Measurements from ENCODE around the gene SMG9.

The SMG9 gene

DNA sequence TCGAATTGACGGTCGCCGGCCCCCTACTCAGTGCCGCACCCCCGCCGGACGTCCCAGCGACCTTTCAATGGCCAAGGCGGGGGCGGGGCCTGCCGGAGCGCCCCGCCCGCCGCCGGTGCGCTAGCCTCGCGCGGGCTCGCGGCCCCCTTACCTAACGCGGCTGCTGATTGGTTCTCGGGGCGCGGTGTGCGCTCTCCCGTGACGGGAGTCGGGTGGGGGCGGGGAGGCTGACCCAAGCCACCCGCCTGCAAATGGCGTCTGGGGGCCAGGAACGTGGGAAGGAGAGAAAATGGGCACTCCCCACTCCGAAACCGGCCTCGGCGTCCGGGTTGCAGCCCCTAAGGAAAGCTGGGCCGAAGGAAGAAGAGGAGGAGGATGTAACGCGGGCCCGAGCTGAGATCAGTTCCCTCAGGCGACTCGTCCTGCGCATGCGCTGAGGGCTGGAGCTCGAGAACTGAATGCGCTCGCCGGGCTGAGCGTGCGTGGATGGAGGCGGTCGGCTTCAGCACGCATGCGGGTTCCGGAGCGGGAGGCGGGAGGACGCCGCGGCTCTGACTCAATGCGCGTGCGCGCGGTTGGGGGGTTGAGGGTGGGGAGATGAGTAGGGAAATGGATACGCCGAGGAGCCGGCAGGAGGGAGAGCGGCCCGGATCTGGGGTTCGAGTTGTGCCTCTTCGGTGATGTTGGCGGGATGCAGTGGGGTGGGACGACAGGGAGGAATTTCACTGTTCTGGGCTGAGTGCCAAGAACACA, at the start of gene SMG9 (continued):
- TF ChIP-seq TRIM28 (IDR thresholded peaks at IDR 0.05; ENCODE audit: borderline replicate concordance, low read length) = no peak; the same call in 1 of the 2 replicates
- peak; percentile 95; the same call in 1 of the 2 replicates for TF ChIP-seq BCL11B (tag by site-specific recombination; IDR thresholded peaks at IDR 0.05; ENCODE audit: low read depth)
- peak; percentile 77 for TF ChIP-seq GLIS1 (tag by site-specific recombination; IDR thresholded peaks at IDR 0.05)
- peak; percentile 90 for TF ChIP-seq ZIC2 (tag by site-specific recombination; IDR thresholded peaks at IDR 0.05)
- peak; percentile 75; the same call in 1 of the 2 replicates for TF ChIP-seq ZNF184 (tag by site-specific recombination; IDR thresholded peaks at IDR 0.05)
- peak; percentile 93; the same call in 1 of the 2 replicates for TF ChIP-seq ZBTB48 (tag by site-specific recombination; IDR thresholded peaks at IDR 0.05)
- no peak for TF ChIP-seq ZFP41 (tag by site-specific recombination; IDR thresholded peaks at IDR 0.05; ENCODE audit: borderline replicate concordance)
- TF ChIP-seq, protein P1, sequence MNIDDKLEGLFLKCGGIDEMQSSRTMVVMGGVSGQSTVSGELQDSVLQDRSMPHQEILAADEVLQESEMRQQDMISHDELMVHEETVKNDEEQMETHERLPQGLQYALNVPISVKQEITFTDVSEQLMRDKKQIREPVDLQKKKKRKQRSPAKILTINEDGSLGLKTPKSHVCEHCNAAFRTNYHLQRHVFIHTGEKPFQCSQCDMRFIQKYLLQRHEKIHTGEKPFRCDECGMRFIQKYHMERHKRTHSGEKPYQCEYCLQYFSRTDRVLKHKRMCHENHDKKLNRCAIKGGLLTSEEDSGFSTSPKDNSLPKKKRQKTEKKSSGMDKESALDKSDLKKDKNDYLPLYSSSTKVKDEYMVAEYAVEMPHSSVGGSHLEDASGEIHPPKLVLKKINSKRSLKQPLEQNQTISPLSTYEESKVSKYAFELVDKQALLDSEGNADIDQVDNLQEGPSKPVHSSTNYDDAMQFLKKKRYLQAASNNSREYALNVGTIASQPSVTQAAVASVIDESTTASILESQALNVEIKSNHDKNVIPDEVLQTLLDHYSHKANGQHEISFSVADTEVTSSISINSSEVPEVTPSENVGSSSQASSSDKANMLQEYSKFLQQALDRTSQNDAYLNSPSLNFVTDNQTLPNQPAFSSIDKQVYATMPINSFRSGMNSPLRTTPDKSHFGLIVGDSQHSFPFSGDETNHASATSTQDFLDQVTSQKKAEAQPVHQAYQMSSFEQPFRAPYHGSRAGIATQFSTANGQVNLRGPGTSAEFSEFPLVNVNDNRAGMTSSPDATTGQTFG (tag by site-specific recombination; IDR thresholded peaks at IDR 0.05; ENCODE audit: borderline replicate concordance) = no peak
- TF ChIP-seq ZNF677 (tag by site-specific recombination; IDR thresholded peaks at IDR 0.05) = peak; percentile 34; the same call in 1 of the 2 replicates
- TF ChIP-seq KLF1 (tag by site-specific recombination; IDR thresholded peaks at IDR 0.05) = peak; percentile 84
- TF ChIP-seq MZF1 (tag by site-specific recombination; IDR thresholded peaks at IDR 0.05; ENCODE audit: borderline replicate concordance) = peak; percentile 57
- TF ChIP-seq, protein P2, sequence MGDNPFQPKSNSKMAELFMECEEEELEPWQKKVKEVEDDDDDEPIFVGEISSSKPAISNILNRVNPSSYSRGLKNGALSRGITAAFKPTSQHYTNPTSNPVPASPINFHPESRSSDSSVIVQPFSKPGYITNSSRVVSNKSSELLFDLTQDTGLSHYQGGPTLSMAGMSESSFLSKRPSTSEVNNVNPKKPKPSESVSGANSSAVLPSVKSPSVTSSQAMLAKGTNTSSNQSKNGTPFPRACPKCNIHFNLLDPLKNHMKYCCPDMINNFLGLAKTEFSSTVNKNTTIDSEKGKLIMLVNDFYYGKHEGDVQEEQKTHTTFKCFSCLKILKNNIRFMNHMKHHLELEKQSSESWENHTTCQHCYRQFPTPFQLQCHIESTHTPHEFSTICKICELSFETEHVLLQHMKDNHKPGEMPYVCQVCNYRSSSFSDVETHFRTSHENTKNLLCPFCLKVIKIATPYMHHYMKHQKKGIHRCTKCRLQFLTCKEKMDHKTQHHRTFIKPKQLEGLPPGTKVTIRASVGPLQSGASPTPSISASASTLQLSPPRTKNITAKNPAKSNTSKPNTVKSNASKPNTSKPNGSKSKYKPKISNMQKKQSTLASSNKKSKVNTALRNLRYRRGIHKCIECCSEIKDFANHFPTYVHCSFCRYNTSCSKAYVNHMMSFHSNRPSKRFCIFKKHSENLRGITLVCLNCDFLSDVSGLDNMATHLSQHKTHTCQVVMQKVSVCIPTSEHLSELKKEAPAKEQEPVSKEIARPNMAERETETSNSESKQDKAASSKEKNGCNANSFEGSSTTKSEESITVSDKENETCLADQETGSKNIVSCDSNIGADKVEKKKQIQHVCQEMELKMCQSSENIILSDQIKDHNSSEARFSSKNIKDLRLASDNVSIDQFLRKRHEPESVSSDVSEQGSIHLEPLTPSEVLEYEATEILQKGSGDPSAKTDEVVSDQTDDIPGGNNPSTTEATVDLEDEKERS (tag by site-specific recombination; IDR thresholded peaks at IDR 0.05) = no peak
- TF ChIP-seq ZNF48 (tag by site-specific recombination; IDR thresholded peaks at IDR 0.05) = no peak
- TF ChIP-seq ZNF623 (tag by site-specific recombination; IDR thresholded peaks at IDR 0.05) = peak; percentile 6; the same call in 1 of the 2 replicates
- peak; percentile 95 for TF ChIP-seq KLF10 (tag by site-specific recombination; IDR thresholded peaks at IDR 0.05)
- TF ChIP-seq, protein P3, sequence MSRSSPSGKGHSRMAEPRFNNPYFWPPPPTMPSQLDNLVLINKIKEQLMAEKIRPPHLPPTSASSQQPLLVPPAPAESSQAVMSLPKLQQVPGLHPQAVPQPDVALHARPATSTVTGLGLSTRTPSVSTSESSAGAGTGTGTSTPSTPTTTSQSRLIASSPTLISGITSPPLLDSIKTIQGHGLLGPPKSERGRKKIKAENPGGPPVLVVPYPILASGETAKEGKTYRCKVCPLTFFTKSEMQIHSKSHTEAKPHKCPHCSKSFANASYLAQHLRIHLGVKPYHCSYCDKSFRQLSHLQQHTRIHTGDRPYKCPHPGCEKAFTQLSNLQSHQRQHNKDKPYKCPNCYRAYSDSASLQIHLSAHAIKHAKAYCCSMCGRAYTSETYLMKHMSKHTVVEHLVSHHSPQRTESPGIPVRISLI (tag by site-specific recombination; IDR thresholded peaks at IDR 0.05) = no peak
- TF ChIP-seq ZNF140 (tag by site-specific recombination; IDR thresholded peaks at IDR 0.05) = no peak
- no peak for TF ChIP-seq ZNF473 (tag by site-specific recombination; IDR thresholded peaks at IDR 0.05)
- TF ChIP-seq OSR2 (tag by site-specific recombination; IDR thresholded peaks at IDR 0.05) = peak; percentile 25; the same call in 1 of the 2 replicates
- TF ChIP-seq, protein P4, sequence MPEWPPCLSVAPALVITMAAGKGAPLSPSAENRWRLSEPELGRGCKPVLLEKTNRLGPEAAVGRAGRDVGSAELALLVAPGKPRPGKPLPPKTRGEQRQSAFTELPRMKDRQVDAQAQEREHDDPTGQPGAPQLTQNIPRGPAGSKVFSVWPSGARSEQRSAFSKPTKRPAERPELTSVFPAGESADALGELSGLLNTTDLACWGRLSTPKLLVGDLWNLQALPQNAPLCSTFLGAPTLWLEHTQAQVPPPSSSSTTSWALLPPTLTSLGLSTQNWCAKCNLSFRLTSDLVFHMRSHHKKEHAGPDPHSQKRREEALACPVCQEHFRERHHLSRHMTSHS (tag by site-specific recombination; IDR thresholded peaks at IDR 0.05) = no peak
- TF ChIP-seq, protein P5, sequence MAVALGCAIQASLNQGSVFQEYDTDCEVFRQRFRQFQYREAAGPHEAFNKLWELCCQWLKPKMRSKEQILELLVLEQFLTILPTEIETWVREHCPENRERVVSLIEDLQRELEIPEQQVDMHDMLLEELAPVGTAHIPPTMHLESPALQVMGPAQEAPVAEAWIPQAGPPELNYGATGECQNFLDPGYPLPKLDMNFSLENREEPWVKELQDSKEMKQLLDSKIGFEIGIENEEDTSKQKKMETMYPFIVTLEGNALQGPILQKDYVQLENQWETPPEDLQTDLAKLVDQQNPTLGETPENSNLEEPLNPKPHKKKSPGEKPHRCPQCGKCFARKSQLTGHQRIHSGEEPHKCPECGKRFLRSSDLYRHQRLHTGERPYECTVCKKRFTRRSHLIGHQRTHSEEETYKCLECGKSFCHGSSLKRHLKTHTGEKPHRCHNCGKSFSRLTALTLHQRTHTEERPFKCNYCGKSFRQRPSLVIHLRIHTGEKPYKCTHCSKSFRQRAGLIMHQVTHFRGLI (tag by site-specific recombination; IDR thresholded peaks at IDR 0.05) = peak; percentile 75; the same call in 1 of the 2 replicates
- peak; percentile 93 for TF ChIP-seq ZNF341 (tag by site-specific recombination; IDR thresholded peaks at IDR 0.05; ENCODE audit: low read depth)
- no peak; the same call in 1 of the 2 replicates for TF ChIP-seq ZNF121 (tag by site-specific recombination; IDR thresholded peaks at IDR 0.05)
- TF ChIP-seq, protein P6, sequence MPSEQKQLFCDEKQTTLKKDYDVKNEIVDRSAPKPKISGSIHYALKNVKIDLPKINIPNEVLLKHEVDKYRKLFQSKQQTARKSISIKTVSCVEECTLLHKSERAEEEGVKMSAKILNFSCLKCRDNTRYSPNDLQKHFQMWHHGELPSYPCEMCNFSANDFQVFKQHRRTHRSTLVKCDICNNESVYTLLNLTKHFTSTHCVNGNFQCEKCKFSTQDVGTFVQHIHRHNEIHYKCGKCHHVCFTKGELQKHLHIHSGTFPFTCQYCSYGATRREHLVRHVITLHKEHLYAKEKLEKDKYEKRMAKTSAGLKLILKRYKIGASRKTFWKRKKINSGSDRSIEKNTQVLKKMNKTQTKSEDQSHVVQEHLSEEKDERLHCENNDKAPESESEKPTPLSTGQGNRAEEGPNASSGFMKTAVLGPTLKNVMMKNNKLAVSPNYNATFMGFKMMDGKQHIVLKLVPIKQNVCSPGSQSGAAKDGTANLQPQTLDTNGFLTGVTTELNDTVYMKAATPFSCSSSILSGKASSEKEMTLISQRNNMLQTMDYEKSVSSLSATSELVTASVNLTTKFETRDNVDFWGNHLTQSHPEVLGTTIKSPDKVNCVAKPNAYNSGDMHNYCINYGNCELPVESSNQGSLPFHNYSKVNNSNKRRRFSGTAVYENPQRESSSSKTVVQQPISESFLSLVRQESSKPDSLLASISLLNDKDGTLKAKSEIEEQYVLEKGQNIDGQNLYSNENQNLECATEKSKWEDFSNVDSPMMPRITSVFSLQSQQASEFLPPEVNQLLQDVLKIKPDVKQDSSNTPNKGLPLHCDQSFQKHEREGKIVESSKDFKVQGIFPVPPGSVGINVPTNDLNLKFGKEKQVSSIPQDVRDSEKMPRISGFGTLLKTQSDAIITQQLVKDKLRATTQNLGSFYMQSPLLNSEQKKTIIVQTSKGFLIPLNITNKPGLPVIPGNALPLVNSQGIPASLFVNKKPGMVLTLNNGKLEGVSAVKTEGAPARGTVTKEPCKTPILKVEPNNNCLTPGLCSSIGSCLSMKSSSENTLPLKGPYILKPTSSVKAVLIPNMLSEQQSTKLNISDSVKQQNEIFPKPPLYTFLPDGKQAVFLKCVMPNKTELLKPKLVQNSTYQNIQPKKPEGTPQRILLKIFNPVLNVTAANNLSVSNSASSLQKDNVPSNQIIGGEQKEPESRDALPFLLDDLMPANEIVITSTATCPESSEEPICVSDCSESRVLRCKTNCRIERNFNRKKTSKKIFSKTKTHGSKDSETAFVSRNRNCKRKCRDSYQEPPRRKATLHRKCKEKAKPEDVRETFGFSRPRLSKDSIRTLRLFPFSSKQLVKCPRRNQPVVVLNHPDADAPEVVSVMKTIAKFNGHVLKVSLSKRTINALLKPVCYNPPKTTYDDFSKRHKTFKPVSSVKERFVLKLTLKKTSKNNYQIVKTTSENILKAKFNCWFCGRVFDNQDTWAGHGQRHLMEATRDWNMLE (tag by site-specific recombination; conservative IDR thresholded peaks at IDR 0.05; ENCODE audit: low read depth) = 0 out of 2 replicates have a peak, but pooled peaks have one; percentile 35
- peak; percentile 92 for TF ChIP-seq SP3 (tag by site-specific recombination; IDR thresholded peaks at IDR 0.05)
